Measurements from ENCODE around the gene IQCE.
A peak's percentile ranks its signal among the peaks of the same experiment; 100 is the strongest.
"Not testable (repeated sequence)": the region's sequence is repeated elsewhere in the genome, so short reads cannot be mapped to it uniquely, and the experiment has no call there.

IQCE gene

DNA sequence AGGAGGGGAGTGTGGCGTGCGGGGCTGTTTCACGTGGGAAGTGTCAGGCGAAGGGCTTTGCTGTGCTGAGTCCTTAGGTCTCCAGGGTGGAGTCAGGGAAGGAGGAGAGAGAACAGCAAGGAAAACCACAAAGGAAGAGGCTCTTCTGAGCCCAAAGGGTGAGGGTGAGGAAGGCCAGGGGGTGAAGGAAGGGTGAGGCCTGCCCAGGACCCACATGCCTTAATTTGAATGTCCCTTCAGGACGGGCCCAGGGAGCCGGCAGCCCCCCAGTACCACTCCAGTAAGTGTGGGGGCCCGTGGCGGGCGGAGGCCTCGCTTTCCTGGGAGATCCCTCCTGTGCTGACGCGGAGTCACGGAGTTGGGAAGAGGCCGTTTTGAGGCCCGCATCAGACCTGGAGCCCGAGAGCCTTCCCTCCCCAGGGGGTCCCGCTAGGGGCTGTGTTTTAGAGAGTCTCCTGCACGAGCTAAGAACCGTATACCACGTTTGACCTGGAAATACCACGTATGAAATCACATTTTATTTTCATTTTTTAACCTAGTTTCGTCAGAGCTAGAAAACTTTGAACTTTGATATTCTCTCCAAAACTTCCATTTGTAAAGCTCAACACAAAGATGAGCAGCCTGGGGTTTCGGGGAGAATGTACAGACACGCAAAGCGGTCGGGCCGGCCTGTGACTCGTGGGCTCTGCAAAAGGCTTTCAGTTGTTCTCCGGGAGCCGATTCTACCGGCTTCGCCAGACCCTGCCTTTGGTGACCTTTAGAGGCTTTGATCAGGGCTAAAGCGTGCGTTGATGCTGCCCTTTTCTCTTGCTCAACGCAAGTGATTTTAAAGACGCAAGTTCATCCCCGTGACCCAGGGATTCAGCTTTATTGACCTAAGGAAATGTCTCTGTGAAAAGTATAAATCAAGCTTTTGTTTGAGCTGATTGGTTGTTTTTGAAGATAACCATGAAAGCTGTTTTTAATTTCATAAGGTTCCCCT is 49.4 kb downstream of the IQCE start:
- no peak for DNase-seq
- no peak overlapping the region for H3K27ac ChIP-seq
- no peaks in the 10 kb centered on the region for H3K36me3 ChIP-seq (replicated peaks)
- in situ Hi-C loops (cut with HindIII; ENCODE audit: low pct_ligation_motif_present, low sequenced_read_pairs) = no loop called here
- TF ChIP-seq, protein P1, sequence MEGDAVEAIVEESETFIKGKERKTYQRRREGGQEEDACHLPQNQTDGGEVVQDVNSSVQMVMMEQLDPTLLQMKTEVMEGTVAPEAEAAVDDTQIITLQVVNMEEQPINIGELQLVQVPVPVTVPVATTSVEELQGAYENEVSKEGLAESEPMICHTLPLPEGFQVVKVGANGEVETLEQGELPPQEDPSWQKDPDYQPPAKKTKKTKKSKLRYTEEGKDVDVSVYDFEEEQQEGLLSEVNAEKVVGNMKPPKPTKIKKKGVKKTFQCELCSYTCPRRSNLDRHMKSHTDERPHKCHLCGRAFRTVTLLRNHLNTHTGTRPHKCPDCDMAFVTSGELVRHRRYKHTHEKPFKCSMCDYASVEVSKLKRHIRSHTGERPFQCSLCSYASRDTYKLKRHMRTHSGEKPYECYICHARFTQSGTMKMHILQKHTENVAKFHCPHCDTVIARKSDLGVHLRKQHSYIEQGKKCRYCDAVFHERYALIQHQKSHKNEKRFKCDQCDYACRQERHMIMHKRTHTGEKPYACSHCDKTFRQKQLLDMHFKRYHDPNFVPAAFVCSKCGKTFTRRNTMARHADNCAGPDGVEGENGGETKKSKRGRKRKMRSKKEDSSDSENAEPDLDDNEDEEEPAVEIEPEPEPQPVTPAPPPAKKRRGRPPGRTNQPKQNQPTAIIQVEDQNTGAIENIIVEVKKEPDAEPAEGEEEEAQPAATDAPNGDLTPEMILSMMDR (IDR thresholded peaks at IDR 0.05; ENCODE audit: low read depth, low read length, missing control alignments) = no peak
- H3K27me3 ChIP-seq (replicated peaks) = no peaks in the 10 kb centered on the region
- H3K4me3 ChIP-seq (ENCODE audit: low read depth, low read length) = no peak overlapping the region

DNA sequence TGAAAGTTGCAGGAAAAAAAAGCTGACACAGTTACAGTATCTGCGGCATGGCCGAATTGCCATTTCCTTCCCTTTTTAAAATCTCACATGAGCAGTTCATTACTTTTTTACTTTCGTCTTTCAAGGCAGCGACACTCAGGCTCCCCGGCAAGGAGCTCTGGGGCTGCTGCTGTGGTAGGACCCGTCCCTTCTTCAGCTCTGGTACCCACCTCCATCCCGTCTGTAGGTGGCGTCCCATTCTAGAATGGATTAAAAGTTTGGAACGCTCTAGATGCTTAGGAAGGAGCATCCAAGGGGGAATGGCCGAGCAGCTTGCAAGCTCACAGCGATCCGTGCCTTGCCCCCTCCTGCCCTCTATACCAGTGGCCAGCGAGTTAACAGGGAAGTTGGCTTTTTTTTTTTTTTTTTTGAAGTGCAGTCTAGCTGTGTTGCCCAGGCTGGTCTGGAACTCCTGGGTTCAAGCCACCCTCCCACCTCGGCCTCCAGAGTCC is 50.2 kb downstream of the IQCE start:
- no peak overlapping the region for H3K4me3 ChIP-seq (ENCODE audit: low read depth, low read length)
- H3K27ac ChIP-seq = no peak overlapping the region
- in situ Hi-C loops (cut with HindIII; ENCODE audit: low pct_ligation_motif_present, low sequenced_read_pairs) = no loop called here
- TF ChIP-seq, protein P1 (IDR thresholded peaks at IDR 0.05; ENCODE audit: low read depth, low read length, missing control alignments) = peak; percentile 78
- no peak for DNase-seq
- H3K36me3 ChIP-seq (replicated peaks) = no peaks in the 10 kb centered on the region
- H3K27me3 ChIP-seq (replicated peaks) = no peaks in the 10 kb centered on the region

DNA sequence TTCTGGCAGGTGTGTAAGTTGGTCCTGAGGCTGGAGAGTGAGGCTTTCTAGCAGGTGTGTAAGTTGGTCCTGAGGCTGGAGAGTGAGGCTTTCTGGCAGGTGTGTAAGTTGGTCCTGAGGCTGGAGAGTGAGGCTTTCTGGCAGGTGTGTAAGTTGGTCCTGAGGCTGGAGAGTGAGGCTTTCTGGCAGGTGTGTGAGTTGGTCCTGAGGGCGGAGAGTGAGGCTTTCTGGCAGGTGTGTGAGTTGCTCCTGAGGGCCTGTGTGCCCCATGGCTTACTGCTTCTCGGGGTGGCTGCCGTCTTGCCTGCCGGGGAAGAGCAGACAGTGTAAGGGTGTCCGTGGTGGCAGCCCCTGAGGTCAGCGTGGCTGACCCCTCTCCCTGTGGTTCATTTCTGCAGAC is 50.9 kb downstream of the IQCE start:
- not testable (repeated sequence) for H3K4me3 ChIP-seq (ENCODE audit: low read depth, low read length); H3K27ac ChIP-seq; DNase-seq; H3K36me3 ChIP-seq (replicated peaks); H3K27me3 ChIP-seq (replicated peaks)
- in situ Hi-C loops (cut with HindIII; ENCODE audit: low pct_ligation_motif_present, low sequenced_read_pairs) = loop anchor here (10.0 kb wide), 1 partner anchor 45 kb away; no protein-coding TSS in a partner anchor

DNA sequence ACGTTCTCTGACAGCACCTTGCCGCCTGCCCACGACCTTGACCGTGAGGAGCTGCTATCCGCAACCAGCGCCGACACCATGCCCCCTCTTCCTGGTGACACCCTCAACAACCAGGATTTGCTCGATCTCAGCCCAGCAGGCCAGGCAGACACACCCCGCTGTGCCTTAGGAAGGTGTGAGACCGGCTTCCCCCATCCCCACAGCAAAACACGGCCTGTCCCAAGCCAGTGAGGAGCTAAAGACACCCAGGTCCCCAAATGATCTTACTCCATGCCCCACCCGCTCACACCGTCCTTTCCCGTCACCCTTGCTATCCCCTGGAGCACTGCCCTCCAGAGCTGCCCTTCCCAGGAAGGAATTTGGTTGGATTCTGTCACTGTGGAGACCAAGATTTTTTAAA is 51.7 kb downstream of the IQCE start:
- TF ChIP-seq, protein P1 (IDR thresholded peaks at IDR 0.05; ENCODE audit: low read depth, low read length, missing control alignments) = no peak
- H3K4me3 ChIP-seq (ENCODE audit: low read depth, low read length) = no peak overlapping the region
- no peak for DNase-seq

DNA sequence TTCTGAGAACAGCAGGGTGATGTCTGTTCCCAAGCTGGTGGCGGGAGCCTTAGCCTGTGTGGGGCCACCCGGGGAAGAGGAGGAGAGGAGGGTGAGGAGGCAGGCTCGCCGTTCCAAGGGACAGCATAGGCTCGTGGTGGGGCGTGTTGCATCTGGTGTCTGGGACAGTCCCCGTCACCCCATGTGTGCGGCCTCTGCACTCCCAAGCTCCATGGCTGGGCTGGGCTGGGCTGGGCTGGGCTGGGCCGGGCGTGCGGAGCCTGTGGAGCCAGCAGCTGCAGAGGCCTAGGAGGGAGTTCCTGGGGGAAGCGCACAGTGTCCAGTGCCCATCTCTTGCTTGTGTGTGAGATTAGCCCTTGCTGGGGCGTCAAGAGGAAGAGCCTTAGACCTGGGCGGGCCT is 52.1 kb downstream of the IQCE start:
- Histone ChIP-seq H3K36me3 (replicated peaks) (no peaks in the 10 kb centered on the region), H3K27me3 (replicated peaks) (no peaks in the 10 kb centered on the region), H3K27ac (no peak overlapping the region), H3K4me3 (ENCODE audit: low read depth, low read length) (no peak overlapping the region)
- DNase-seq = no peak
- in situ Hi-C loops (cut with HindIII; ENCODE audit: low pct_ligation_motif_present, low sequenced_read_pairs) = loop anchor here (10.0 kb wide), 1 partner anchor 46 kb away; no protein-coding TSS in a partner anchor
- TF ChIP-seq, protein P1 (IDR thresholded peaks at IDR 0.05; ENCODE audit: low read depth, low read length, missing control alignments) = no peak

More for the DNA sequence above, 51.7 kb downstream of the IQCE start:
- no peaks in the 10 kb centered on the region for H3K36me3 ChIP-seq (replicated peaks)
- H3K27ac ChIP-seq = no peak overlapping the region
- no peaks in the 10 kb centered on the region for H3K27me3 ChIP-seq (replicated peaks)
- in situ Hi-C loops (cut with HindIII; ENCODE audit: low pct_ligation_motif_present, low sequenced_read_pairs) = loop anchor here (10.0 kb wide), 1 partner anchor 46 kb away; no protein-coding TSS in a partner anchor

DNA sequence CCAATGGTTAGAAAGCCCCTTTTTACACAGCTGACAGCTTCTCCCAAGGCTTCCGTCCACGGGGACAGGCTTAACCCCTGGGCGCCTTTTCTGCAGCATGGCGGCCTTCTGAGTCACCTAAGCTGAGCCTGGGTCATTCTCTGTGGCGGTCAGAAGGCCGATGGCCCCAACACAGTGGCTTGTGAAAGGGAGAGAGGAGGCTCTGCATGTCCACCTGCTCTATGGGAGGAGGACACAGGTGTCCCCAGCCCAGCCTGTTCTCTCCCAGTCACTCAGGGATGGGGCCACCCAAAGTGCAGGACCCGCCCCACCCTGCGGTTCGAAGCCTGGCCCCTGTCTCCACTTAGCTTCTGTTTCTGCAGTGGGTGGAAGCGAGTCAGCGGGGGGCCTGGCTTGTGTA is 52.6 kb downstream of the IQCE start:
- no peaks in the 10 kb centered on the region for H3K27me3 ChIP-seq (replicated peaks)
- H3K4me3 ChIP-seq (ENCODE audit: low read depth, low read length) = no peak overlapping the region
- in situ Hi-C loops (cut with HindIII; ENCODE audit: low pct_ligation_motif_present, low sequenced_read_pairs) = loop anchor here (10.0 kb wide), 1 partner anchor 47 kb away; no protein-coding TSS in a partner anchor
- no peak for DNase-seq
- TF ChIP-seq, protein P1 (IDR thresholded peaks at IDR 0.05; ENCODE audit: low read depth, low read length, missing control alignments) = no peak
- H3K27ac ChIP-seq = no peak overlapping the region
- no peaks in the 10 kb centered on the region for H3K36me3 ChIP-seq (replicated peaks)
